Stomach (tissue), 9 donors: Measurements from ENCODE around the gene COL11A2. TPM values are rescaled to one million over a fixed set of nuclear protein-coding genes. Genes with fewer than 3 reads are reported as not detected.
A peak's percentile ranks its signal among the peaks of the same experiment; 100 is the strongest.

Source experiments
- DNase-seq, 2 donors: peaks; one replicate each; pipeline versions ENCODE4 v3.0.0 to v3.0.0-alpha.2; 2013 to 2019
- H3K27ac ChIP-seq, 5 donors: fragments of 200-600 bp in 4 of 5; sonication (generic) in 4 of 5; one replicate each; pipeline ENCODE4 v1.5.1; 2013 to 2019; ENCODE audit warnings: mild to moderate bottlenecking in 1 of 5, moderate library complexity in 1 of 5
- H3K27me3 ChIP-seq, 3 donors: fragments of 200-600 bp; sonication (generic); one replicate each; pipeline ENCODE4 v1.5.1; 2017 to 2019; ENCODE audit warnings: mixed run types in 1 of 3
- H3K36me3 ChIP-seq, 4 donors: fragments of 200-600 bp; sonication (generic); 1 replicate in 3 of 4; 2 replicates in 1 of 4; pipeline ENCODE4 v1.5.1; 2016 to 2019
- H3K4me1 ChIP-seq, 4 donors: fragments of 200-600 bp; sonication (generic); one replicate each; pipeline ENCODE4 v1.5.1; 2016 to 2019
- H3K4me3 ChIP-seq, 4 donors: fragments of 200-600 bp; sonication (generic) in 3 of 4; one replicate each; pipeline ENCODE4 v1.5.1; 2016 to 2019; ENCODE audit warnings: mild to moderate bottlenecking in 1 of 4
- H3K9me3 ChIP-seq, 4 donors: fragments of 200-600 bp; sonication (generic); one replicate each; pipeline ENCODE4 v1.5.1; 2016 to 2019
- CTCF ChIP-seq, 7 experiments: fragments of 450-650 bp in 4 of 7; fragments of 200-600 bp in 3 of 7; sonication (generic) in 3 of 7; IDR thresholded peaks; one replicate each; pipeline ENCODE4 v1.5.1; 2016 to 2019; ENCODE audit warnings: antibody characterized with exemption in 7 of 7, control low read depth in 2 of 7, mild to moderate bottlenecking in 1 of 7
- EP300 ChIP-seq: sonication (generic); formaldehyde crosslinking; IDR thresholded peaks from one replicate; pipeline ENCODE4 v1.6.1; 2017; ENCODE audit warnings: antibody characterized with exemption
- POLR2A ChIP-seq, 4 donors: fragments of 450-650 bp; IDR thresholded peaks; one replicate each; pipeline ENCODE4 v1.6.1; 2016; ENCODE audit warnings: antibody characterized with exemption in 4 of 4, control low read depth in 2 of 4, mild to moderate bottlenecking in 1 of 4, moderate library complexity in 1 of 4
- POLR2AphosphoS5 ChIP-seq, 3 donors: sonication (generic); formaldehyde crosslinking; IDR thresholded peaks; one replicate each; pipeline ENCODE4 v1.6.1; 2016; ENCODE audit warnings: antibody characterized with exemption in 3 of 3
- WGBS, 5 donors: extraction: QIAGEN DNeasy Blood & Tissue Kit in 3 of 5; methylation state at CpG; one replicate each; pipeline versions ENCODE4 v1.1.5 to v1.1.7; 2013 to 2018; 5-methylcytosine and 5-hydroxymethylcytosine counted together
- intact Hi-C: fragments of 100-400 bp; cut with DNase I; formaldehyde crosslinking; loops from one replicate; pipeline ENCODE4 v1.15.1; 2023; ENCODE audit warnings: low total_unique reads
- polyA plus RNA-seq, 3 donors: library from polyadenylated mRNA; stranded (reverse); fragments of 200-250 nt; gene quantifications; one replicate each; pipeline ENCODE4 v1.2.3, GENCODE V29; 2013
- total RNA-seq, 5 donors: library from RNA; depleted of rRNA; stranded (reverse); fragments of >200 nt; gene quantifications; one replicate each; pipeline versions ENCODE4 v1.1.0 to v1.2.3, GENCODE V29; 2014 to 2016
- donor health status: healthy with polysubstance abuse.
- donor health status: Bipolar disorder and iron deficiency.
- donor health status: healthy.

COL11A2 gene
- total and polyA plus RNA-seq, 8 donors: under 0.01 to 1.5 (median 0.87) TPM; not detected in 3

- peak in 1 of 2 donors; percentile 49 for DNase-seq
- intact Hi-C loops: no loop called here
- 50 to 61% (median 57%) methylated on average over 15 to 16 of the region's 16 CpGs for WGBS, 5 donors
Measured at GRCh38 chr6:33172688-33173534, 19.4 kb downstream of the COL11A2 start.

GRCh38 chr6:33171880-33172687 is 20.2 kb downstream of the COL11A2 start:
- H3K27ac ChIP-seq: no peak overlapping the region
- DNase-seq: no peak

More at GRCh38 chr6:33172688-33173534, 19.4 kb downstream of the COL11A2 start:
- H3K36me3 ChIP-seq: no peaks in the 10 kb centered on the region
- H3K4me1 ChIP-seq: no peaks in the 10 kb centered on the region
- H3K27me3 ChIP-seq: peaks cover 0 to 18% (median 6%) of the 10 kb centered on the region in 3 donors
- H3K4me3 ChIP-seq: no peak overlapping the region
- TF ChIP-seq EP300 (no peak), CTCF (IDR thresholded peaks at IDR 0.05) (peak in 5 of 7 experiments; percentile 29 to 63 (median 45)), POLR2AphosphoS5 (IDR thresholded peaks at IDR 0.05) (no peak), POLR2A (IDR thresholded peaks at IDR 0.05) (no peak)
- no peak overlapping the region for H3K27ac ChIP-seq
- H3K9me3 ChIP-seq: no peaks in the 10 kb centered on the region

GRCh38 chr6:33171016-33171879 is 21.0 kb downstream of the COL11A2 start:
- Histone ChIP-seq H3K27ac (no peak overlapping the region), H3K4me3 (no peak overlapping the region), H3K27me3 (peaks cover 0 to 18% (median 6%) of the 10 kb centered on the region in 3 donors), H3K4me1 (no peaks in the 10 kb centered on the region), H3K36me3 (no peaks in the 10 kb centered on the region), H3K9me3 (no peaks in the 10 kb centered on the region)
- no peak for DNase-seq
- intact Hi-C loops: no loop called here
- 76 to 89% (median 79%) methylated on average over 9 to 11 of the region's 11 CpGs for WGBS, 5 donors
- no peak for TF ChIP-seq CTCF (IDR thresholded peaks at IDR 0.05)
- TF ChIP-seq POLR2A (IDR thresholded peaks at IDR 0.05): no peak
- TF ChIP-seq POLR2AphosphoS5 (IDR thresholded peaks at IDR 0.05): no peak
- TF ChIP-seq EP300: no peak

More at GRCh38 chr6:33171880-33172687, 20.2 kb downstream of the COL11A2 start:
- H3K4me1 ChIP-seq: no peaks in the 10 kb centered on the region
- H3K36me3 ChIP-seq: no peaks in the 10 kb centered on the region
- H3K9me3 ChIP-seq: no peaks in the 10 kb centered on the region
- H3K4me3 ChIP-seq: no peak overlapping the region
- intact Hi-C loops: no loop called here
- peaks cover 0 to 18% (median 6%) of the 10 kb centered on the region in 3 donors for H3K27me3 ChIP-seq
- TF ChIP-seq CTCF (IDR thresholded peaks at IDR 0.05) (no peak), EP300 (no peak), POLR2AphosphoS5 (IDR thresholded peaks at IDR 0.05) (no peak), POLR2A (IDR thresholded peaks at IDR 0.05) (no peak)
- WGBS, 5 donors: 51 to 60% (median 58%) methylated on average over 7 to 8 of the region's 8 CpGs
